ENCODE measurements around the gene ALDH6A1.

Gene ALDH6A1

GRCh38 chr14:74089251-74090020 lies 5.2 kb upstream of the ALDH6A1 start:
- H3K4me3 ChIP-seq (ENCODE audit: low read length): no peak overlapping the region
- no peak for TF ChIP-seq CTCF (conservative IDR thresholded peaks at IDR 0.05; ENCODE audit: low read length)
- DNase-seq (ENCODE audit: low read depth): no peak

- no peak for DNase-seq (ENCODE audit: low read depth)
- TF ChIP-seq CTCF (conservative IDR thresholded peaks at IDR 0.05; ENCODE audit: low read length): no peak
- H3K4me3 ChIP-seq (ENCODE audit: low read length): peak overlapping the region; percentile 88
Observed at GRCh38 chr14:74085828-74086227, 1.6 kb upstream of the ALDH6A1 start.

- DNase-seq (ENCODE audit: low read depth): peak; percentile 36
- no peak for TF ChIP-seq CTCF (conservative IDR thresholded peaks at IDR 0.05; ENCODE audit: low read length)
- H3K4me3 ChIP-seq (ENCODE audit: low read length): peak overlapping the region; percentile 88
Observed at GRCh38 chr14:74085047-74085637, 889 bp upstream of the ALDH6A1 start.

GRCh38 chr14:74083784-74084276 lies 423 bp downstream of the ALDH6A1 start:
- no peak for DNase-seq (ENCODE audit: low read depth)
- TF ChIP-seq CTCF (conservative IDR thresholded peaks at IDR 0.05; ENCODE audit: low read length): no peak
- H3K4me3 ChIP-seq (ENCODE audit: low read length): peak overlapping the region; percentile 92

GRCh38 chr14:74083161-74083560 lies 1.1 kb downstream of the ALDH6A1 start:
- peak overlapping the region; percentile 92 for H3K4me3 ChIP-seq (ENCODE audit: low read length)
- DNase-seq (ENCODE audit: low read depth): peak; percentile 11

GRCh38 chr14:74081491-74081890 lies 2.8 kb downstream of the ALDH6A1 start:
- no peak overlapping the region for H3K4me3 ChIP-seq (ENCODE audit: low read length)
- TF ChIP-seq CTCF (conservative IDR thresholded peaks at IDR 0.05; ENCODE audit: low read length): no peak
- DNase-seq (ENCODE audit: low read depth): no peak

More at GRCh38 chr14:74083161-74083560, 1.1 kb downstream of the ALDH6A1 start:
- TF ChIP-seq CTCF (conservative IDR thresholded peaks at IDR 0.05; ENCODE audit: low read length): no peak
